GM12892 (cell line): Measurements from ENCODE around the gene LOXHD1.

Source experiments
- POLR2A ChIP-seq: IDR thresholded peaks from 2 replicates; pipeline ENCODE4 v1.6.1; 2011; ENCODE audit warnings: low read depth, low read length, control low read depth
- TAF1 ChIP-seq: IDR thresholded peaks from 2 replicates; pipeline ENCODE4 v1.6.1; 2011; ENCODE audit warnings: low read depth, mild to moderate bottlenecking, control low read depth, low read length, borderline replicate concordance

- TF ChIP-seq POLR2A = no peak
- no peak for TF ChIP-seq TAF1
Measured at GRCh38 chr18:46591783-46592391, 65.1 kb downstream of the LOXHD1 start.
